ENCODE measurements around the gene PRSS38. TPM values are rescaled to one million over a fixed set of nuclear protein-coding genes. Genes with fewer than 3 reads are reported as not detected.

The PRSS38 gene
- total and polyA plus RNA-seq, 2 experiments from 2014 or later, result not detected

GRCh38 chr1:227778401-227778947 lies 37.0 kb upstream of the PRSS38 start (continued):
- TF ChIP-seq ZNF462 (CRISPR knock-in tag; IDR thresholded peaks at IDR 0.05), result no peak
- no peak for TF ChIP-seq ZNF114 (CRISPR knock-in tag; IDR thresholded peaks at IDR 0.05)
- TF ChIP-seq EZH2phosphoT487 (IDR thresholded peaks at IDR 0.05; ENCODE audit: unreplicated experiment), result no peak
- no peak for TF ChIP-seq EZH2 (IDR thresholded peaks at IDR 0.05; ENCODE audit: low read depth, unreplicated experiment)
- no peak for TF ChIP-seq POLR2AphosphoS5 (IDR thresholded peaks at IDR 0.05; ENCODE audit: low read depth)
- TF ChIP-seq, protein P1, sequence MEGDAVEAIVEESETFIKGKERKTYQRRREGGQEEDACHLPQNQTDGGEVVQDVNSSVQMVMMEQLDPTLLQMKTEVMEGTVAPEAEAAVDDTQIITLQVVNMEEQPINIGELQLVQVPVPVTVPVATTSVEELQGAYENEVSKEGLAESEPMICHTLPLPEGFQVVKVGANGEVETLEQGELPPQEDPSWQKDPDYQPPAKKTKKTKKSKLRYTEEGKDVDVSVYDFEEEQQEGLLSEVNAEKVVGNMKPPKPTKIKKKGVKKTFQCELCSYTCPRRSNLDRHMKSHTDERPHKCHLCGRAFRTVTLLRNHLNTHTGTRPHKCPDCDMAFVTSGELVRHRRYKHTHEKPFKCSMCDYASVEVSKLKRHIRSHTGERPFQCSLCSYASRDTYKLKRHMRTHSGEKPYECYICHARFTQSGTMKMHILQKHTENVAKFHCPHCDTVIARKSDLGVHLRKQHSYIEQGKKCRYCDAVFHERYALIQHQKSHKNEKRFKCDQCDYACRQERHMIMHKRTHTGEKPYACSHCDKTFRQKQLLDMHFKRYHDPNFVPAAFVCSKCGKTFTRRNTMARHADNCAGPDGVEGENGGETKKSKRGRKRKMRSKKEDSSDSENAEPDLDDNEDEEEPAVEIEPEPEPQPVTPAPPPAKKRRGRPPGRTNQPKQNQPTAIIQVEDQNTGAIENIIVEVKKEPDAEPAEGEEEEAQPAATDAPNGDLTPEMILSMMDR (conservative IDR thresholded peaks at IDR 0.05; ENCODE audit: low read depth in 2 of 2), result no peak
- TF ChIP-seq CREB1 (CRISPR knock-in tag; IDR thresholded peaks at IDR 0.05; ENCODE audit: low read depth), result no peak

- Histone ChIP-seq H2AFZ (no peak overlapping the region), H3K4me2 (no peak overlapping the region)
These were observed 36.4 kb upstream of the PRSS38 start for GRCh38 chr1:227779021-227779441.

More at GRCh38 chr1:227779021-227779441, 36.4 kb upstream of the PRSS38 start:
- DNase-seq (ENCODE audit: low spot score) (no peak), ATAC-seq (no peak)
- Mint-ChIP-seq H3K27ac (no peak overlapping the region), H3K4me1 (no peaks in the 10 kb centered on the region), H3K27me3 (ENCODE audit: insufficient read depth, low read depth, poor library complexity) (peaks cover 9% of the 10 kb centered on the region), H3K36me3 (ENCODE audit: low read depth) (no peaks in the 10 kb centered on the region), H3K9me3 (no peaks in the 10 kb centered on the region), H3K4me3 (no peak overlapping the region)
- no peak for TF ChIP-seq REST (IDR thresholded peaks at IDR 0.05; ENCODE audit: unreplicated experiment)
- TF ChIP-seq EZH2phosphoT487 (IDR thresholded peaks at IDR 0.05; ENCODE audit: unreplicated experiment), result no peak
- TF ChIP-seq ZNF331 (CRISPR knock-in tag; IDR thresholded peaks at IDR 0.05; ENCODE audit: low read depth), result no peak
- TF ChIP-seq ETS1 (IDR thresholded peaks at IDR 0.05), result no peak
- no peak for TF ChIP-seq EZH2 (IDR thresholded peaks at IDR 0.05; ENCODE audit: low read depth, unreplicated experiment)
- Histone ChIP-seq H4K20me1 (replicated peaks; ENCODE audit: insufficient read depth) (no peaks in the 10 kb centered on the region; the same call in 1 of the 2 replicates), H3K27me3 (ENCODE audit: insufficient read depth) (no peaks in the 10 kb centered on the region), H3K79me2 (replicated peaks; ENCODE audit: insufficient read depth) (no peaks in the 10 kb centered on the region), H3F3A (replicated peaks; ENCODE audit: low read depth) (no peaks in the 10 kb centered on the region), H3K9me2 (ENCODE audit: insufficient read depth) (no peaks in the 10 kb centered on the region), H3K4me3 (no peak overlapping the region), H3K36me3 (ENCODE audit: insufficient read depth) (no peaks in the 10 kb centered on the region), H3K27ac (ENCODE audit: low read depth) (no peak overlapping the region), H3K4me1 (ENCODE audit: insufficient read depth) (no peaks in the 10 kb centered on the region)
